Neural cell (in vitro differentiated cells): ENCODE results near the gene RNU7-1. TPM values are rescaled to one million over a fixed set of nuclear protein-coding genes. Genes with fewer than 3 reads are reported as not detected.

Experiments used
- H2AFZ ChIP-seq: fragments of 200-600, 300-800 bp; sonication (generic), shearing (Covaris generic); 2 replicates; pipeline ENCODE4 v1.6.0; 2014; ENCODE audit warnings: low read depth, mild to moderate bottlenecking, antibody characterized with exemption, low read length, moderate library complexity
- H3F3A ChIP-seq: fragments of 200-600 bp; shearing (Covaris generic); 2 replicates; pipeline ENCODE4 v1.6.1; 2016; ENCODE audit warnings: mild to moderate bottlenecking, moderate library complexity, mixed read lengths, antibody characterized with exemption, low read length; ENCODE audit not compliant: insufficient read depth, poor library complexity, severe bottlenecking
- H3K27ac ChIP-seq: fragments of 200-600, 300-800 bp; sonication (generic), shearing (Covaris generic); 2 replicates; pipeline ENCODE4 v1.5.1; 2014; ENCODE audit warnings: mild to moderate bottlenecking, low read length, moderate library complexity
- H3K27me3 ChIP-seq: fragments of 300-800, 200-600 bp; sonication (generic), shearing (Covaris generic); 2 replicates; pipeline ENCODE4 v1.6.0; 2014; ENCODE audit warnings: mild to moderate bottlenecking, low read depth, low read length, moderate library complexity; ENCODE audit not compliant: insufficient read depth
- H3K36me3 ChIP-seq: fragments of 300-800, 200-600 bp; sonication (generic), shearing (Covaris generic); 2 replicates; pipeline ENCODE4 v1.5.1; 2014; ENCODE audit warnings: mild to moderate bottlenecking, antibody characterized with exemption, low read length, moderate library complexity; ENCODE audit not compliant: insufficient read depth
- H3K4me2 ChIP-seq: fragments of 300-800, 200-600 bp; sonication (generic), shearing (Covaris generic); 2 replicates; pipeline ENCODE4 v1.6.0; 2014; ENCODE audit warnings: mild to moderate bottlenecking, low read length
- H3K4me3 ChIP-seq: fragments of 300-800, 200-600 bp; sonication (generic), shearing (Covaris generic); 2 replicates; pipeline ENCODE4 v1.5.1; 2014; ENCODE audit warnings: mild to moderate bottlenecking, low read length, moderate library complexity
- H3K79me2 ChIP-seq: fragments of 200-600 bp; shearing (Covaris generic); replicated peaks from 2 replicates; pipeline ENCODE4 v1.6.0; 2014; ENCODE audit warnings: mild to moderate bottlenecking, low read length, moderate library complexity; ENCODE audit not compliant: insufficient read depth
- H3K9ac ChIP-seq: fragments of 300-800, 200-600 bp; sonication (generic), shearing (Covaris generic); 2 replicates; pipeline ENCODE4 v1.6.1; 2016; ENCODE audit warnings: mild to moderate bottlenecking, low read length, mixed read lengths
- H3K9me2 ChIP-seq: fragments of 200-600 bp; shearing (Covaris generic); 2 replicates; pipeline ENCODE4 v1.6.1; 2016; ENCODE audit warnings: mild to moderate bottlenecking, low read length, mixed read lengths; ENCODE audit not compliant: insufficient read depth
- H3K9me3 ChIP-seq: fragments of 200-600, 300-800 bp; sonication (generic), shearing (Covaris generic); 2 replicates; pipeline ENCODE4 v1.6.1; 2016; ENCODE audit warnings: mild to moderate bottlenecking, mixed run types, low read length, moderate library complexity, mixed read lengths
- H4K20me1 ChIP-seq: fragments of 200-600 bp; shearing (Covaris generic); 2 replicates; pipeline ENCODE4 v1.6.1; 2016; ENCODE audit warnings: mild to moderate bottlenecking, mixed run types; ENCODE audit not compliant: insufficient read depth
- CTCF ChIP-seq: fragments of 450-650 bp; IDR thresholded peaks from 2 replicates; pipeline ENCODE4 v1.5.1; 2014; ENCODE audit warnings: antibody characterized with exemption, mild to moderate bottlenecking, moderate library complexity; ENCODE audit not compliant: poor library complexity, severe bottlenecking
- EP300 ChIP-seq: fragments of 450-650 bp; conservative IDR thresholded peaks from 2 replicates; pipeline ENCODE4 v1.6.1; 2014; ENCODE audit warnings: antibody characterized with exemption, mild to moderate bottlenecking, moderate library complexity; ENCODE audit not compliant: poor library complexity, severe bottlenecking
- EZH2 ChIP-seq: fragments of 200-600, 300-800 bp; shearing (Covaris generic), sonication (generic); IDR thresholded peaks from 2 replicates; pipeline ENCODE4 v1.6.1; 2014; ENCODE audit warnings: antibody characterized with exemption, low read length, borderline replicate concordance, mild to moderate bottlenecking; ENCODE audit not compliant: insufficient read depth, poor library complexity, severe bottlenecking
- MXI1 ChIP-seq: fragments of 450-650 bp; conservative IDR thresholded peaks from 2 replicates; pipeline ENCODE4 v1.6.1; 2014; ENCODE audit warnings: antibody characterized with exemption, mild to moderate bottlenecking; ENCODE audit not compliant: poor library complexity, severe bottlenecking
- POLR2AphosphoS5 ChIP-seq: IDR thresholded peaks from 2 replicates; pipeline ENCODE4 v1.6.1; 2012
- RAD21 ChIP-seq: fragments of 450-650 bp; conservative IDR thresholded peaks from 2 replicates; pipeline ENCODE4 v1.6.1; 2014; ENCODE audit warnings: antibody characterized with exemption, mild to moderate bottlenecking, moderate library complexity
- REST ChIP-seq: IDR thresholded peaks from 2 replicates; pipeline ENCODE4 v1.6.1; 2012; ENCODE audit warnings: borderline replicate concordance
- SMC3 ChIP-seq: fragments of 450-650 bp; conservative IDR thresholded peaks from 2 replicates; pipeline ENCODE4 v1.6.1; 2014; ENCODE audit warnings: antibody characterized with exemption, mild to moderate bottlenecking, moderate library complexity; ENCODE audit not compliant: poor library complexity
- TAF1 ChIP-seq: IDR thresholded peaks from 2 replicates; pipeline ENCODE4 v1.6.1; 2012; ENCODE audit warnings: low read depth
- polyA plus RNA-seq: library from polyadenylated mRNA; depleted of rRNA; stranded (reverse); fragments of >200 nt; gene quantifications from 2 replicates; pipeline ENCODE4 v1.2.3, GENCODE V29; 2014

The RNU7-1 gene
- polyA plus RNA-seq, 1 donor from 2014 or later: not detected

GRCh38 chr12:6917491-6918231, 26.0 kb upstream of the RNU7-1 start:
- Histone ChIP-seq H3K9ac (no peak overlapping the region), H4K20me1 (no peaks in the 10 kb centered on the region), H3K9me3 (no peaks in the 10 kb centered on the region), H3K9me2 (no peaks in the 10 kb centered on the region), H3F3A (no peaks in the 10 kb centered on the region), H3K4me2 (no peak overlapping the region), H3K36me3 (no peaks in the 10 kb centered on the region), H3K79me2 (peaks cover 16% of the 10 kb centered on the region), H2AFZ (no peak overlapping the region), H3K4me3 (no peak overlapping the region), H3K27ac (no peak overlapping the region), H3K27me3 (no peaks in the 10 kb centered on the region)
- TF ChIP-seq CTCF (no peak), RAD21 (no peak), EZH2 (no peak), EP300 (no peak), TAF1 (no peak), MXI1 (no peak), SMC3 (no peak), REST (no peak)

GRCh38 chr12:6919588-6919987, 24.0 kb upstream of the RNU7-1 start:
- peaks cover 11% of the 10 kb centered on the region for H3K79me2 ChIP-seq
- no peak overlapping the region for H3K9ac ChIP-seq
- H3K9me3 ChIP-seq: no peaks in the 10 kb centered on the region
- no peak overlapping the region for H2AFZ ChIP-seq
- no peaks in the 10 kb centered on the region for H3K36me3 ChIP-seq
- no peak overlapping the region for H3K4me2 ChIP-seq
- no peak overlapping the region for H3K27ac ChIP-seq
- H4K20me1 ChIP-seq: no peaks in the 10 kb centered on the region
- H3F3A ChIP-seq: peaks cover 3% of the 10 kb centered on the region
- H3K9me2 ChIP-seq: no peaks in the 10 kb centered on the region
- TF ChIP-seq EZH2: no peak
- TF ChIP-seq SMC3: no peak
- no peak for TF ChIP-seq MXI1
- TF ChIP-seq CTCF: no peak
- TF ChIP-seq RAD21: no peak
- TF ChIP-seq TAF1: no peak
- no peak for TF ChIP-seq EP300
- no peak for TF ChIP-seq POLR2AphosphoS5
- TF ChIP-seq REST: no peak
- no peaks in the 10 kb centered on the region for H3K27me3 ChIP-seq
- H3K4me3 ChIP-seq: no peak overlapping the region
